NCI-H128 (cell line): ENCODE measurements around the gene MS4A15.
"Not testable (repeated sequence)": the region's sequence is repeated elsewhere in the genome, so short reads cannot be mapped to it uniquely, and the experiment has no call there.

Experiments
- DNase-seq: peaks from one replicate; lab custom pipeline; 2025; ENCODE audit not compliant: unreplicated experiment; lab: John Stamatoyannopoulos, UW

The MS4A15 gene

GRCh38 chr11:60756307-60757032 is at the start of gene MS4A15:
Gene MS4A15, plus strand, starts transcription at chr11:60756867. Its CDS starts 6,867 bp downstream, at chr11:60763734.
- no peak for DNase-seq

GRCh38 chr11:60706931-60707330 is 49.7 kb upstream of the MS4A15 start:
- no peak for DNase-seq

- DNase-seq = no peak
These were observed 46.2 kb upstream of the MS4A15 start for GRCh38 chr11:60710482-60710881.

- DNase-seq = no peak
These were observed 45.4 kb upstream of the MS4A15 start for GRCh38 chr11:60711276-60711675.

GRCh38 chr11:60713423-60713822 is 43.2 kb upstream of the MS4A15 start:
- not testable (repeated sequence) for DNase-seq

- DNase-seq = no peak
These were observed 38.7 kb upstream of the MS4A15 start for GRCh38 chr11:60717956-60718355.

GRCh38 chr11:60718524-60719316 is 37.9 kb upstream of the MS4A15 start:
- no peak for DNase-seq

- no peak for DNase-seq
These were observed 37.3 kb upstream of the MS4A15 start for GRCh38 chr11:60719391-60719790.

- no peak for DNase-seq
These were observed 36.2 kb upstream of the MS4A15 start for GRCh38 chr11:60720460-60720859.

- DNase-seq = no peak
These were observed 32.2 kb upstream of the MS4A15 start, which contains the start of gene MS4A18 for GRCh38 chr11:60724420-60724819. Gene MS4A18, plus strand, starts transcription at chr11:60724720.

- no peak for DNase-seq
These were observed 31.1 kb upstream of the MS4A15 start for GRCh38 chr11:60725592-60725991.

- no peak for DNase-seq
These were observed 25.1 kb upstream of the MS4A15 start for GRCh38 chr11:60731586-60731985.

GRCh38 chr11:60734279-60734678 is 22.4 kb upstream of the MS4A15 start:
- no peak for DNase-seq

- DNase-seq = no peak
These were observed 17.6 kb upstream of the MS4A15 start for GRCh38 chr11:60739114-60739513.

- no peak for DNase-seq
These were observed 16.1 kb upstream of the MS4A15 start for GRCh38 chr11:60740573-60740972.

GRCh38 chr11:60741421-60741820 is 15.2 kb upstream of the MS4A15 start:
- no peak for DNase-seq

GRCh38 chr11:60743058-60743457 is 13.6 kb upstream of the MS4A15 start:
- no peak for DNase-seq

GRCh38 chr11:60744114-60744513 is 12.6 kb upstream of the MS4A15 start:
- no peak for DNase-seq

- no peak for DNase-seq
These were observed 9.3 kb upstream of the MS4A15 start for GRCh38 chr11:60747359-60747873.

- no peak for DNase-seq
These were observed 8.4 kb upstream of the MS4A15 start for GRCh38 chr11:60748225-60748624.

GRCh38 chr11:60748821-60749220 is 7.8 kb upstream of the MS4A15 start:
- no peak for DNase-seq

GRCh38 chr11:60750911-60751310 is 5.8 kb upstream of the MS4A15 start:
- no peak for DNase-seq
